ENCODE measurements around the gene AHNAK2. TPM values are rescaled to one million over a fixed set of nuclear protein-coding genes. Genes with fewer than 3 reads are reported as not detected.

Gene AHNAK2
- total and polyA plus RNA-seq, 8 donors = 0.75 to 2.4 (median 1.4) TPM

DNA sequence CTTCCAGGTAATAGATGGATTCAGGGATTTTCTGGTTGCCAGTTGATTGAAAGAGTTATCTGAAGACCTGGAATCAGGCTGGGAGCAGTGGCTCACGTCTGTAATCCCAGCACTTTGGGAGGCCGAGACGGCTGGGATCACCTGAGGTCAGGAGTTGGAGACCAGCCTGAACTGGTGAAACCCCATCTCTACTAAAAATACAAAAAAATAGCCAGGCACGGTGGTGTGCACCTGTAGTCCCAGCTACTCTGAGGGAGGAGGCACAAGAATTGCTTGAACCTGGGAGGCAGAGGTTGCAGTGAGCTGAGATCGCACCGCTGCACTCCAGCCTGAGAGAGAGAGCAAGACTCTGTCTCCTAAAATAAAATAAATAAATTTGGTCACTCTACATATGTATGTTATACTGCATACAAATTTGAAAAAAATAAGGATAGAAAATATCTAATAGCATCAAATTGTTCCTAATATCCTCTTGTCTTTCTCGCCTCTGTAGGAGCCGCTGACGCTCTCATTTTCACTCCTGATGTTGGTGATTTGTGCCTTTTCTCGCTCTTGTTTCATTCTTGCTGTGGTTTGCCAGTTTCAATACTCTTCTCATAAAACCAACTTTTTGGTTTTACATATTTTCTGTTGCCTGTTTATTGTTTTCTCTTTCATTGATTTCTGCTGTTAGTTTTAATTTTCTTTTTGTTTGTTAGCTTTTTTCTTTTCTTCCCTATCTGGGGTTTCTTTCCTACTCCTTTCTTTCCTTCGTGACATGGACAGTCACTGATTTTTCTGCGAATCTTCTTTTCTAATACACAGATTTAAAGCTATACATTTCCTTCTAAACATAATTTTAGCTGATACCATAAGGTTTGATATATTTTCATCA, 77.3 kb downstream of the AHNAK2 start:
- FAIRE-seq (no peak), DNase-seq (no peak), ATAC-seq (no peak)
- TF ChIP-seq, protein P1, sequence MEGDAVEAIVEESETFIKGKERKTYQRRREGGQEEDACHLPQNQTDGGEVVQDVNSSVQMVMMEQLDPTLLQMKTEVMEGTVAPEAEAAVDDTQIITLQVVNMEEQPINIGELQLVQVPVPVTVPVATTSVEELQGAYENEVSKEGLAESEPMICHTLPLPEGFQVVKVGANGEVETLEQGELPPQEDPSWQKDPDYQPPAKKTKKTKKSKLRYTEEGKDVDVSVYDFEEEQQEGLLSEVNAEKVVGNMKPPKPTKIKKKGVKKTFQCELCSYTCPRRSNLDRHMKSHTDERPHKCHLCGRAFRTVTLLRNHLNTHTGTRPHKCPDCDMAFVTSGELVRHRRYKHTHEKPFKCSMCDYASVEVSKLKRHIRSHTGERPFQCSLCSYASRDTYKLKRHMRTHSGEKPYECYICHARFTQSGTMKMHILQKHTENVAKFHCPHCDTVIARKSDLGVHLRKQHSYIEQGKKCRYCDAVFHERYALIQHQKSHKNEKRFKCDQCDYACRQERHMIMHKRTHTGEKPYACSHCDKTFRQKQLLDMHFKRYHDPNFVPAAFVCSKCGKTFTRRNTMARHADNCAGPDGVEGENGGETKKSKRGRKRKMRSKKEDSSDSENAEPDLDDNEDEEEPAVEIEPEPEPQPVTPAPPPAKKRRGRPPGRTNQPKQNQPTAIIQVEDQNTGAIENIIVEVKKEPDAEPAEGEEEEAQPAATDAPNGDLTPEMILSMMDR (IDR thresholded peaks at IDR 0.05) = no peak
- Histone ChIP-seq H3K27me3 (no peaks in the 10 kb centered on the region), H3K27ac (no peak overlapping the region), H3K36me3 (no peaks in the 10 kb centered on the region), H3K4me1 (no peaks in the 10 kb centered on the region), H3K4me3 (no peak overlapping the region), H3K9me3 (no peaks in the 10 kb centered on the region)
- 89 to 94% methylated on average over 12 of the region's 12 CpGs for WGBS, 2 donors
- intact Hi-C loops (cut with DNase I) = no loop called here

DNA sequence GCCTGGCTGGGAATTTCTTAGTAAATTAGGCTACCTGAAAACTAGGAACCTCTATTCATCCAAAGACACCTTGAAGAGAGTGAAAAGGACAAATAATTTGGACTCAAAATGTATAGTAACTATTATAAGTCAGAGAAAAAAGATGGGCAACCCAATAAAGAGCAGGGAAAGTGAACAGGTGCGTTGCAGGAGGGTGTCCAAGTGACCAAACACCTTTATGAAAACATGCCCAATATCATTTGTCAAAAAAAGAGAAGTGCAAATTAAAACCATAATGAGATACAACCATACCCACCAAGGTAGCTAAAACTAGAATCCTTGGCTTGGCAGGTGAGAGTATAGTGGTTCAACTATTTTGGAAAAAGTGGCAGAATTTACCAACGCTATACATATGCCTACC, 78.4 kb downstream of the AHNAK2 start:
- Histone ChIP-seq H3K36me3 (no peaks in the 10 kb centered on the region), H3K9me3 (no peaks in the 10 kb centered on the region), H3K4me1 (peaks cover 8 to 10% (median 9%) of the 10 kb centered on the region in 3 donors), H3K27me3 (no peaks in the 10 kb centered on the region), H3K27ac (no peak overlapping the region), H3K4me3 (no peak overlapping the region)
- intact Hi-C loops (cut with DNase I) = no loop called here
- no peak for ATAC-seq
- FAIRE-seq = no peak
- TF ChIP-seq, protein P1 (IDR thresholded peaks at IDR 0.05) = no peak
- WGBS, 2 donors = 13 to 17% methylated on average over 2 of the region's 2 CpGs
- peak in 3 of 6 donors; percentile 23 to 60 (median 59) for DNase-seq

DNA sequence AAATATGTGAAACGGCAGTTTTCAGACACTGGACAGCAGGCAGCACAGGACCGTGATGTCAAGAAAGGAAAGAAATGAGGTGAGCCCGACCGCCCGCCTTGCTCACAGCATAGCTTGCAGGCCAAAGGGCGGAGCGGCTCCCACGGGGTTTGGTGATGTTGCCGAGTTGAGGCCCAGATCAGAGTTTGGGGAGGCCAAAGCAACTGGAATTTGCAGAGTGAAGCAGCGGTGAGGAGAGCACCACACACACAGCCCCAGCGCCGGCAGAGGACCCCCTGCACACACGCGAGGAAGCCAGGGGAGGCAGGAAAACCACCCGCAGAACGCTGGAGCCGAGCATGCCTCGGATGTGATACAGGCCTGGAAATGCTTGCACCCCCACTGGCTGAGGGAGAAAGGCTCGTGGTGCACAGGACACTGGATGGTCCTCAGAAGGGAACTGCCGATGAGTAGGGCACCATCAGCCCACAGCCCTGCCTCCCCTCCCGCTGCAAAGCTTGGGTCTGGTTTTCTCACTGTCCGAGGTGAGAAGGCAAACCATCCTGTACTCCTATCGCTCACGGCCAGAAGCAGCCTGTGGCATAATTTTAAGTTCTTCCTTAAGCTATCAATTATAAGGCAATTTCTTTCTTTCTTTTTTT, 79.2 kb downstream of the AHNAK2 start:
- DNase-seq = peak in 3 of 6 donors; percentile 12 to 57 (median 15)
- 86 to 89% methylated on average over 24 of the region's 24 CpGs for WGBS, 2 donors
- TF ChIP-seq, protein P1 (IDR thresholded peaks at IDR 0.05) = no peak

DNA sequence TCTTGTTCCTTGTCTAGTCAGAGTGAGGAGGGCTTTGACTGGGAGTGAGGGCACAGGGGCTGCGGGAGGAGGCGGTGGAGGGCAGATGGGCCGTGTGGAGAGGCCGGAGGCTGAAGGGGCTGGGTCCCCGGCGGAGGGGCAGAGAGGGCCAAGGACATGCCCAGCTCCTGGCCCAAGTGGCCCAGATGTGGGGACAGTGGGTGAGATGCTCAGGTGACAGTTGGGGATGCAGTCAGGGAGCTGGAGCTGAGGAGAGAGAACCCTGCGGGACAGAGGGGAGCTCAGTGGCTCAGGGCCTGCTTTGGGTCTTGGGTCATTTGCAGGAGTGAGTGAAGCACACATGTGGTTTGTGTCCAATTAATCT, 80.0 kb downstream of the AHNAK2 start:
- intact Hi-C loops (cut with DNase I) = no loop called here
- H3K9me3 ChIP-seq = no peaks in the 10 kb centered on the region
- peak in 1 of 6 donors; percentile 9 for DNase-seq
- no peak for ATAC-seq
- peaks cover 8 to 11% (median 9%) of the 10 kb centered on the region in 3 donors for H3K4me1 ChIP-seq
- WGBS, 2 donors = 93% methylated on average over 7 of the region's 7 CpGs
- FAIRE-seq = no peak
- no peak overlapping the region for H3K4me3 ChIP-seq
- H3K27me3 ChIP-seq = no peaks in the 10 kb centered on the region
- H3K36me3 ChIP-seq = no peaks in the 10 kb centered on the region
- TF ChIP-seq, protein P1 (IDR thresholded peaks at IDR 0.05) = no peak
- no peak overlapping the region for H3K27ac ChIP-seq

More for the DNA sequence above, 79.2 kb downstream of the AHNAK2 start:
- Histone ChIP-seq H3K27me3 (no peaks in the 10 kb centered on the region), H3K4me1 (peaks cover 8 to 11% (median 9%) of the 10 kb centered on the region in 3 donors), H3K9me3 (no peaks in the 10 kb centered on the region), H3K4me3 (no peak overlapping the region), H3K27ac (no peak overlapping the region), H3K36me3 (no peaks in the 10 kb centered on the region)
- FAIRE-seq = no peak
- intact Hi-C loops (cut with DNase I) = no loop called here
- ATAC-seq = no peak

All from pancreas (tissue), 10 donors.